Stimulated activated naive CD4-positive, alpha-beta T cell treated with Interleukin-2 at 50 U/mL for 16 hours (primary cell): Measurements from ENCODE around the gene SPECC1.
A peak's percentile ranks its signal among the peaks of the same experiment; 100 is the strongest.
"Not testable (repeated sequence)": the region's sequence is repeated elsewhere in the genome, so short reads cannot be mapped to it uniquely, and the experiment has no call there.

Source experiments
- DNase-seq: peaks from one replicate; lab custom pipeline; 2025; lab: John Stamatoyannopoulos, UW

The SPECC1 gene

GRCh38 chr17:20208717-20209116, 199.6 kb downstream of the SPECC1 start:
- no peak for DNase-seq

- DNase-seq, result no peak
Observed at GRCh38 chr17:20210180-20210579, 201.0 kb downstream of the SPECC1 start.

GRCh38 chr17:20210614-20211013, 201.5 kb downstream of the SPECC1 start:
- no peak for DNase-seq

GRCh38 chr17:20211246-20211645, 202.1 kb downstream of the SPECC1 start:
- no peak for DNase-seq

- DNase-seq, result no peak
Observed at GRCh38 chr17:20213449-20213848, 204.3 kb downstream of the SPECC1 start.

GRCh38 chr17:20214794-20215193, 205.6 kb downstream of the SPECC1 start:
- DNase-seq, result no peak

GRCh38 chr17:20216154-20216815, 207.1 kb downstream of the SPECC1 start:
- DNase-seq, result no peak

- DNase-seq, result no peak
Observed at GRCh38 chr17:20216853-20217252, 207.7 kb downstream of the SPECC1 start.

- no peak for DNase-seq
Observed at GRCh38 chr17:20217677-20218076, 208.5 kb downstream of the SPECC1 start.

- DNase-seq, result no peak
Observed at GRCh38 chr17:20218272-20218671, 209.1 kb downstream of the SPECC1 start.

GRCh38 chr17:20223808-20224328, 214.7 kb downstream of the SPECC1 start:
- no peak for DNase-seq

- DNase-seq, result no peak
Observed at GRCh38 chr17:20224379-20224778, 215.2 kb downstream of the SPECC1 start.

GRCh38 chr17:20225162-20226115, 216.3 kb downstream of the SPECC1 start:
- no peak for DNase-seq

GRCh38 chr17:20226814-20227482, 217.8 kb downstream of the SPECC1 start:
- DNase-seq, result peak; percentile 51

- DNase-seq, result not testable (repeated sequence)
Observed at GRCh38 chr17:20227720-20228370, 218.7 kb downstream of the SPECC1 start.

- DNase-seq, result no peak
Observed at GRCh38 chr17:20228410-20228809, 219.3 kb downstream of the SPECC1 start.

GRCh38 chr17:20228860-20229259, 219.7 kb downstream of the SPECC1 start:
- DNase-seq, result no peak

- DNase-seq, result no peak
Observed at GRCh38 chr17:20230924-20231323, 221.8 kb downstream of the SPECC1 start.

- no peak for DNase-seq
Observed at GRCh38 chr17:20232611-20233010, 223.5 kb downstream of the SPECC1 start.

- DNase-seq, result peak; percentile 52
Observed at GRCh38 chr17:20234276-20234675, 225.1 kb downstream of the SPECC1 start.

GRCh38 chr17:20235747-20236146, 226.6 kb downstream of the SPECC1 start:
- DNase-seq, result no peak
